HEK293 (cell line): ENCODE measurements around the gene PLEKHM2.

Experiments used
- CTCF ChIA-PET: fragments of 350-600 bp; formaldehyde crosslinking; extraction: SDS; loops from one replicate; lab custom pipeline; 2021; ENCODE audit warnings: antibody characterized with exemption; lab: Yijun Ruan, JAX
- POLR2A ChIA-PET: fragments of 300-600 bp; formaldehyde crosslinking; extraction: SDS; loops from one replicate; lab custom pipeline; 2020; ENCODE audit warnings: antibody characterized with exemption, inconsistent platforms; lab: Yijun Ruan, JAX
- H3K27ac ChIP-seq: fragments of 200-500 bp; sonication (Bioruptor generic); 2 replicates; pipeline ENCODE4 v1.5.1; 2014; ENCODE audit warnings: low read depth, low read length, control low read depth, inconsistent platforms; ENCODE audit errors: extremely low read depth
- H3K36me3 ChIP-seq, 2 experiments: fragments of 200-500 bp in 1 of 2; sonication (Bioruptor generic) in 1 of 2; 1 replicate in 1 of 2; 2 replicates in 1 of 2; pipeline ENCODE4 v1.5.1; 2014 to 2017; ENCODE audit warnings: inconsistent platforms in 2 of 2, low read length in 2 of 2; ENCODE audit not compliant: control insufficient read depth in 2 of 2, insufficient read depth in 1 of 2
- H3K4me1 ChIP-seq: fragments of 200-500 bp; sonication (Bioruptor generic); 2 replicates; pipeline ENCODE4 v1.5.1; 2014; ENCODE audit warnings: mild to moderate bottlenecking, low read length, inconsistent platforms; ENCODE audit not compliant: control insufficient read depth, insufficient read depth
- H3K4me3 ChIP-seq: 2 replicates; pipeline ENCODE4 v1.5.1; 2011; ENCODE audit warnings: low read depth, mild to moderate bottlenecking, control low read depth, low read length, moderate library complexity
- H3K9me3 ChIP-seq: fragments of 200-500 bp; sonication (Bioruptor generic); 2 replicates; pipeline ENCODE4 v1.5.1; 2014; ENCODE audit warnings: low read depth, low read length, inconsistent platforms; ENCODE audit not compliant: control insufficient read depth, insufficient read depth
- HOXC10 ChIP-seq: sonication (generic); formaldehyde crosslinking; IDR thresholded peaks from 2 replicates; pipeline ENCODE4 v1.8.1; 2023; ENCODE audit warnings: mild to moderate bottlenecking, missing genetic modification reagents
- PBX3 ChIP-seq: sonication (generic); formaldehyde crosslinking; IDR thresholded peaks from 2 replicates; pipeline ENCODE4 v1.8.1; 2022; ENCODE audit warnings: mild to moderate bottlenecking, moderate library complexity, missing genetic modification reagents
- SP2 ChIP-seq: fragments of 450-650 bp; formaldehyde crosslinking; IDR thresholded peaks from 2 replicates; pipeline ENCODE4 v1.5.1; 2016; ENCODE audit warnings: missing biosample characterization, missing genetic modification characterization
- TSHZ1 ChIP-seq: fragments of 450-650 bp; formaldehyde crosslinking; IDR thresholded peaks from 2 replicates; pipeline ENCODE4 v1.5.1; 2016; ENCODE audit warnings: missing biosample characterization, missing genetic modification characterization, borderline replicate concordance
- ZFHX2 ChIP-seq: fragments of 450-650 bp; formaldehyde crosslinking; conservative IDR thresholded peaks from 2 replicates; pipeline ENCODE4 v1.5.1; 2016; ENCODE audit warnings: missing biosample characterization, missing genetic modification characterization
- ZNF140 ChIP-seq: fragments of 450-650 bp; formaldehyde crosslinking; IDR thresholded peaks from 2 replicates; pipeline ENCODE4 v1.5.1; 2016; ENCODE audit warnings: missing biosample characterization, missing genetic modification characterization
- ZNF157 ChIP-seq: fragments of 450-650 bp; formaldehyde crosslinking; IDR thresholded peaks from 2 replicates; pipeline ENCODE4 v1.5.1; 2016; ENCODE audit warnings: missing biosample characterization, missing genetic modification characterization
- ZNF221 ChIP-seq: fragments of 450-650 bp; formaldehyde crosslinking; IDR thresholded peaks from 2 replicates; pipeline ENCODE4 v1.5.1; 2017; ENCODE audit warnings: missing biosample characterization, missing genetic modification characterization, borderline replicate concordance
- ZNF510 ChIP-seq: fragments of 450-650 bp; formaldehyde crosslinking; IDR thresholded peaks from 2 replicates; pipeline ENCODE4 v1.5.1; 2018; ENCODE audit warnings: mild to moderate bottlenecking, missing genetic modification characterization, missing biosample characterization; ENCODE audit not compliant: insufficient replicate concordance
- ZNF561 ChIP-seq: fragments of 450-650 bp; IDR thresholded peaks from 2 replicates; pipeline ENCODE4 v1.5.1; 2018; ENCODE audit warnings: missing biosample characterization, missing genetic modification characterization, borderline replicate concordance
- ZNF624 ChIP-seq: fragments of 450-650 bp; formaldehyde crosslinking; IDR thresholded peaks from 2 replicates; pipeline ENCODE4 v1.5.1; 2017; ENCODE audit warnings: missing biosample characterization, missing genetic modification characterization
- ZNF670 ChIP-seq: fragments of 450-650 bp; formaldehyde crosslinking; IDR thresholded peaks from 2 replicates; pipeline ENCODE4 v1.5.1; 2016; ENCODE audit warnings: missing biosample characterization, missing genetic modification characterization, low read depth
- ZNF707 ChIP-seq: fragments of 450-650 bp; formaldehyde crosslinking; IDR thresholded peaks from 2 replicates; pipeline ENCODE4 v1.5.1; 2016; ENCODE audit warnings: missing biosample characterization, missing genetic modification characterization
- ZSCAN30 ChIP-seq: fragments of 450-650 bp; IDR thresholded peaks from 2 replicates; pipeline ENCODE4 v1.5.1; 2018; ENCODE audit warnings: missing biosample characterization, mild to moderate bottlenecking, missing genetic modification characterization, moderate library complexity
- ZXDB ChIP-seq: fragments of 450-650 bp; formaldehyde crosslinking; IDR thresholded peaks from 2 replicates; pipeline ENCODE4 v1.5.1; 2016; ENCODE audit warnings: missing biosample characterization, missing genetic modification characterization
- TF ChIP-seq, protein P1 (sequence below): fragments of 450-650 bp; formaldehyde crosslinking; IDR thresholded peaks from 2 replicates; pipeline ENCODE4 v1.5.1; 2016; ENCODE audit warnings: missing biosample characterization, missing genetic modification characterization
- TF ChIP-seq, protein P2 (sequence below): fragments of 450-650 bp; IDR thresholded peaks from 2 replicates; pipeline ENCODE4 v1.5.1; 2018; ENCODE audit warnings: missing biosample characterization, mild to moderate bottlenecking, missing genetic modification characterization
- TF ChIP-seq, protein P3 (sequence below): fragments of 450-650 bp; formaldehyde crosslinking; optimal IDR thresholded peaks from 2 replicates; pipeline ENCODE3; 2016; ENCODE audit warnings: missing biosample characterization, mild to moderate bottlenecking, missing genetic modification characterization

The PLEKHM2 gene

DNA sequence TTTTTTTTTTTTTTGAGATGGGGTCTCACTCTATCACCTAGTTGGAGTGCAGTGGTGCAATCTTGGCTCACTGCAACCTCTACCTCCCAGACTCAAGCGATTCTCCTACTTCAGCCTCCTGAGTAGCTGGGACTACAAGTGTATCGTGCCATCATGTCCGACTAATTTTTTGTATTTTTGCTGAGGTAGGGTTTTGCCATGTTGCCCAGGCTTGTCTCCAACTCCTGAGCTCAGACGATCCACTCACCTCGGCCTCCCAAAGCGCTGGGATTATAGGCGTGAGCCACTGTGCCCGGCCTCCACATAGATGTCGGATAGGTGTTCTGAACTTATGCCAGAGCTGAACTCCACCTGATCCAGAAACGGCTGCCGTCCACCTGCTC, 21.1 kb downstream of the PLEKHM2 start:
- CTCF ChIA-PET = no interaction called here
- TF ChIP-seq ZNF157 (tag by site-specific recombination) (no peak), ZFHX2 (no peak), TSHZ1 (tag by site-specific recombination) (no peak), PBX3 (CRISPR knock-in tag) (no peak), ZNF707 (tag by site-specific recombination) (no peak), ZXDB (no peak), ZNF624 (tag by site-specific recombination) (no peak), ZNF221 (tag by site-specific recombination) (no peak), SP2 (tag by site-specific recombination) (no peak), ZNF510 (tag by site-specific recombination) (no peak), ZNF670 (tag by site-specific recombination) (no peak), ZSCAN30 (tag by site-specific recombination) (no peak), HOXC10 (CRISPR knock-in tag) (no peak), ZNF561 (tag by site-specific recombination) (no peak), ZNF140 (tag by site-specific recombination) (no peak)
- TF ChIP-seq, protein P1, sequence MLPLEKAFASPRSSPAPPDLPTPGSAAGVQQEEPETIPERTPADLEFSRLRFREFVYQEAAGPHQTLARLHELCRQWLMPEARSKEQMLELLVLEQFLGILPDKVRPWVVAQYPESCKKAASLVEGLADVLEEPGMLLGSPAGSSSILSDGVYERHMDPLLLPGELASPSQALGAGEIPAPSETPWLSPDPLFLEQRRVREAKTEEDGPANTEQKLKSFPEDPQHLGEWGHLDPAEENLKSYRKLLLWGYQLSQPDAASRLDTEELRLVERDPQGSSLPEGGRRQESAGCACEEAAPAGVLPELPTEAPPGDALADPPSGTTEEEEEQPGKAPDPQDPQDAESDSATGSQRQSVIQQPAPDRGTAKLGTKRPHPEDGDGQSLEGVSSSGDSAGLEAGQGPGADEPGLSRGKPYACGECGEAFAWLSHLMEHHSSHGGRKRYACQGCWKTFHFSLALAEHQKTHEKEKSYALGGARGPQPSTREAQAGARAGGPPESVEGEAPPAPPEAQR (tag by site-specific recombination) = no peak
- TF ChIP-seq, protein P2, sequence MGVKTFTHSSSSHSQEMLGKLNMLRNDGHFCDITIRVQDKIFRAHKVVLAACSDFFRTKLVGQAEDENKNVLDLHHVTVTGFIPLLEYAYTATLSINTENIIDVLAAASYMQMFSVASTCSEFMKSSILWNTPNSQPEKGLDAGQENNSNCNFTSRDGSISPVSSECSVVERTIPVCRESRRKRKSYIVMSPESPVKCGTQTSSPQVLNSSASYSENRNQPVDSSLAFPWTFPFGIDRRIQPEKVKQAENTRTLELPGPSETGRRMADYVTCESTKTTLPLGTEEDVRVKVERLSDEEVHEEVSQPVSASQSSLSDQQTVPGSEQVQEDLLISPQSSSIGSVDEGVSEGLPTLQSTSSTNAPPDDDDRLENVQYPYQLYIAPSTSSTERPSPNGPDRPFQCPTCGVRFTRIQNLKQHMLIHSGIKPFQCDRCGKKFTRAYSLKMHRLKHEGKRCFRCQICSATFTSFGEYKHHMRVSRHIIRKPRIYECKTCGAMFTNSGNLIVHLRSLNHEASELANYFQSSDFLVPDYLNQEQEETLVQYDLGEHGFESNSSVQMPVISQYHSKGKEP (tag by site-specific recombination) = no peak
- TF ChIP-seq, protein P3, sequence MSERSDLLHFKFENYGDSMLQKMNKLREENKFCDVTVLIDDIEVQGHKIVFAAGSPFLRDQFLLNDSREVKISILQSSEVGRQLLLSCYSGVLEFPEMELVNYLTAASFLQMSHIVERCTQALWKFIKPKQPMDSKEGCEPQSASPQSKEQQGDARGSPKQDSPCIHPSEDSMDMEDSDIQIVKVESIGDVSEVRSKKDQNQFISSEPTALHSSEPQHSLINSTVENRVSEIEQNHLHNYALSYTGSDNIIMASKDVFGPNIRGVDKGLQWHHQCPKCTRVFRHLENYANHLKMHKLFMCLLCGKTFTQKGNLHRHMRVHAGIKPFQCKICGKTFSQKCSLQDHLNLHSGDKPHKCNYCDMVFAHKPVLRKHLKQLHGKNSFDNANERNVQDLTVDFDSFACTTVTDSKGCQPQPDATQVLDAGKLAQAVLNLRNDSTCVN (tag by site-specific recombination) = no peak
- POLR2A ChIA-PET = no interaction called here
- H3K27ac ChIP-seq = no peak overlapping the region
- H3K9me3 ChIP-seq = no peaks in the 10 kb centered on the region
- no peaks in the 10 kb centered on the region for H3K4me1 ChIP-seq
- peaks cover 0 to 14% of the 10 kb centered on the region in 2 experiments; a peak in 2 of 3 replicates for H3K36me3 ChIP-seq
- no peak overlapping the region for H3K4me3 ChIP-seq
